ENCODE data around the gene THSD4.

Gene THSD4

GRCh38 chr15:71601038-71601834 is 486.0 kb downstream of the THSD4 start:
- DNase-seq = no peak

DNA sequence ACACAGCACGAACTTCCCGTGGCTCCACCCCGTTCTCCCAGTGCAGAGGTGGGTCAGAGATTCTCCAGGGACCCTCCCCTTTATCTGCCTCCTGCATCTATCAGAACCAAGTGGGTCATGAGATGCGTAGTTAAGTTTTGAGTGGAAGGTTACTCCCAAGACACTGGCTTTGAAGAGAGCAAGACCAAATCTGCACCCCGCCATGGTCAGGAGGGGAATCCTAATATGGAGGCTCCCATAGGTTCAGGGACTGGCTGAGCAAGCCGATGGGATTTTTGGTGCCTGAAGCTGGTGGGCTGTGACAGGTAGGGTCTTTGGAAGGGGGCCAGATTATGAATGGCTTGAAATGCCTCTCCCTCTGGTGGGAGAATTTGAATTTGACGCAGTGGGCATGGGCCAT is 488.1 kb downstream of the THSD4 start:
- DNase-seq = no peak

DNA sequence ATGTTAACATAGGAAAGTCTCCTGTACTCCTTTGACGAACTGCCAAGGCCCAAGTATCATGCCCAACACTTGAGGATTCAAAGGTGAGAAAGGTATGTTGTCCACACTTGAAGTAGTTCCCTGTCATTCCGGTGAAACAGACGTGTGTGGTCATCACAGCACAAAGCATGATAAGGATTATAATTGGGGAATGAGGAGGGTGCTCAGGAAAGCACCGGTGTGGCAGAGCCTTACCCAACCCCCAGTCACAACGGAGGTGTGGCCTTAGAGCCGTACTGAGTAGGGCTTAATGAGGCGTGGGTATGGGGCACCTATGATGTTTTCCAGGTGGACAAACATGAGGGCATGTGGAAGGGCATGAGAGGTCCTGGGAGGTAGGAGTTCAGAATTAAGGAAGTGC is 492.1 kb downstream of the THSD4 start:
- no peak for DNase-seq

- no peak for DNase-seq
Measured at GRCh38 chr15:71610728-71611552, 495.7 kb downstream of the THSD4 start.

DNA sequence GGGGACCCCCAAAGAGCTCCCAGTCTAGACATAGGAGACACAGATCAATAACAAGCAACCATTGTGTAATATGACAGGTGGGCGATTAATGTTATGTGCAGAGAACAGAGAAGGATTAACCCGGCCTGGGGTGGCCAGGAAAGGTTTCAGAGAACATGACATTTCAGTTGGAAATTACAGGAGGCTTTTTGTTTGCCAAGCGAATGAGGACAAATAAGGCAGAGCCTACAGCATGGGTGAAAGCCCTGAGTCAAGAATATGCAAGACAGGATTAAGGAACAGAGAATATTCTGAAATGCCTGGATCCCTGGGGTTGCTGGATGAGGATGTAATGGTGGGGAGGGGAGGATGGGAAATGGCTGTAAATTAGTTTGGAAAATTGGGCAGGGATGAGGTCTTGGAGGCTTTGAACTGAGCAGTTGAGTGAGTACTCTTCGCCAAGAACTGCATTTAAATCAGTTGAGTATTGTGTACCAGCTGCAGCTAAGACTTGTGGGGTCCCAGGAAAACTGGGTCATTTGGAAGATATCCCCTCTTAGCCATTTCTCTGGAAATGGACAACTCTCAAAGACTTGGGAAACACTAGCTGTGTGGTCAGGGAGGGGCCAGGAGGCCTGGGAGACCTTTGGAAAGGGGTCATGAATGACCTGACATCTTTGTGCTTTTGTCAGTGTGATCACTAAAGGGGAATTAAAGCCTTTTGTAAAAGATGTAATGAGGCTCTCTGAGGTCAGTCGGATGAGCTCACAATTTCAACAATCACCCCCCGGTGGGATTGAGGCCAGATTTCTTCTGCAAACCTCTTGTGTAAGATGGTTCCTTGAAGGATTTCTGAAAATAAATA is 496.5 kb downstream of the THSD4 start:
- no peak for DNase-seq

DNA sequence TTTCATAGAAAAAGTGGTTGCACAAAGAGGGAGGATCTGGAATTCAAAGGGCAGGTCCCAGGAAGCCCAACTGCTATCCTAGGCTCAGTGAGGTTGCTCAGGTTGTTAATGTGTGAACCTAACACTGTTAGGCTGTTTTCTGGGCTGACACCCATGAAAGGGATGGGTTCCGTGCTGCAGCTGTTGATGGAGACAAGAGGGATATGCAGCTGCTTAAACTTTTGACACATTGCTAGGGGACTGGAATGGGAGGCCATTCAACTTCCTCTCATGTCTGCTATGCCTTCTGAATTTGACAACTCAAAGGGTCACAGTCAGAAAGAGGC is 497.1 kb downstream of the THSD4 start:
- DNase-seq = no peak

GRCh38 chr15:71612869-71613268 is 497.6 kb downstream of the THSD4 start:
- DNase-seq = no peak

DNA sequence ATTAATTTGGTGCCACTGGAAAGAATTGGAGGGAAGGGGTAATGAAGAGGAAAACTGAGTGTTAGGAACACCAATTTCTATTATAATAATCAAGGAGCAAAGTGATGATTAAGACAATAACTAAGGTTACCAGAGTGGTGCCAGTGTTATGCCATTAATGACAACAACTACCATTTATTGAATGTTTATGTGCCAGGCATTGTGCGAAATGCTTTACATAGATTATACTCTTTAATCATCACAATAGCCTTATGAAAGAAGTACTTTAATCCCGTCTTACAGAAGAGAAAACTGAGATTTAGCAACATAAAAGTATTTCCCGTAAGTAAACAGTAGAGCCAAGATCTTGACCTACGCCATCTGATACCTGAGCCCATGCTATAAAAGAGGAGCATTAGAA is 507.8 kb downstream of the THSD4 start:
- no peak for DNase-seq

- no peak for DNase-seq
Measured at GRCh38 chr15:71626596-71627088, 511.4 kb downstream of the THSD4 start.

DNA sequence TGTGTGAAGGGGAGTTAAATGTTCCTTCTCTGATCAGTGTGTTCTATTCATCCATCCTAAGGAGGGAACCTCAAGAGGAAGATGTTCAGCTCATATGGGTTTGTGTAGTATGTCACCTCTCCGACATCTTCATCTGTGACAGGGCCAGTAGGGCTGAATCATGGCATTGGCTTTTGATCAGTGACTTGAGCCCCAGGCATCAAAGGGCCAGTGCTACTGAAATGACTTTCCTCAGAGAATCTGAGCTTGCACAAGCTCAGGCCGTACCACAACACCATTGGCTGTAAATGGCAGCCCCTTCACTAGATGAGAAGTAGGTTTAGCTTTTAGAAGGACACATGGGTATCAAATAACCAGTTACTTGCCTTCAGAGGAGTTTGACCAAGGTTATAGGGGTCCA is 511.9 kb downstream of the THSD4 start:
- no peak for DNase-seq

DNA sequence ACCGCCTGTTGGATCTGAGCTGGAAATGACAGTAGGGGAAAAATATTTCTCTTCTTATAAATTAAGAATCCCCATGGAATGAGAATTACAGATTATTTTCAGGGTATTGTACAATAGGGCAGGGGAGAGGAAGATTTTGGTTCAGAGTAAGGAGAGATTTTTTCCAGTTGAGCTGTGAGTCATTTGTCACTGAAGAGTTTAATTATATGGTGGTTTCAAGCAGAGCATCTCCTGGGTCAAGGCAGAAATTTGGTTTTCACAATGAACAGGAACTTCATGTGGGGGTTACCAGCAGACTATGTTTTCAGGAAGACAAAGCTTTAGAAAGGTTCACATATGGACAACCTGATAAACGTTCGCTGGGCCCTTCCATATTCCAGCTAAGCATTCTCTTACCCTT is 512.3 kb downstream of the THSD4 start:
- no peak for DNase-seq

DNA sequence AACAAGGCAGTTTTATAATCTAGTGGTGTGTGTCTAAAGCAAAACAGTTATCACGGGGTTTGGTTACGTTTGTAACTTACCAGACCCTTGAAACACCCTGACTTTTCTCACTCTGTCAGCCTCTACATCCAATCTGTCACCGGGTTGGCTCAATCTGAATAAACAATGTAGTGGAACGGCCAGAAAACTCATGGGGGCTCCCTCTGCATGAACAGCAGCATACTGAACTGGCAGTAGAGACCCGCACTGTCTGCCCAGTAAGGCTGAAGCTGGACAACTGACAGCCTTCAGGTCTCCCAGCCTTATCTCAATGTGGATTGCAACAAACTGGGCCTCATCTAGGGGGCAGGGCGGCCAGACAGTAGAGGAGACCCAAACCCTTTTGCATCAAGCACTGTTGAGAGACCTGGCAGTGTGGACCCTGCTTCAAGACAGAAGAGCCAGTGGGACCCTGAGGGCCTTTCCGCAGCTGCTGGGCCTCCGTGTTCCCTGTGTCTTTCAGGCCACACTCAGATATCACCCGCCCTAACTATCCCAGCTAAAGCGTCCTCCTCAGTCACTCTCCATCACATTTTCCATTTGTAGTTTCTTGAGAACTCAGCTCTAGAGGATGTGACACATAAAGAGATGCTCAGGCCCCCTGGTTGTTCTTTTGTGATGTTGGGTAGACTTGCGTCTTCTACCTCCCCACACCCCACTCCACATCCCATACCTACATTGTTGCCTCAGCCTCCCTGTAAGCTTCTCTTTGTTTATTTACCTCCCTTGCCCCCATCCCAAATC is 513.9 kb downstream of the THSD4 start:
- DNase-seq = no peak

- no peak for DNase-seq
Measured at GRCh38 chr15:71629781-71630474, 514.7 kb downstream of the THSD4 start.

DNA sequence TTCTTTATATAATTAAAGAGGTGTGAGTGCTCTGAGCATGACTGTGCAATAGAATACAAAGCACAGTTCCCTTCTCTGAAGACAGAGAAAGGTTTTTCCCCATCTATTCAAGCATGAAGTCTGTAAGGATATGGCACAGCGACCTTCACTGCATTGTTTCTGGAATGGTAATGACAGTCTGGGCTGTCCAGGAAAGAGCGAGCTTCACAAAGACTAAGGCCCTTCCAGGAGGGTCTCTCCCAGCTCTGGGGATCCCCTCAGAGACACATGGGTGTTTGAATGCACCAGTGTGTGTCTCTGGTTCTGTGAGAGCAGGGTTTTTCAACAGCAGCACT is 515.2 kb downstream of the THSD4 start:
- DNase-seq = no peak

DNA sequence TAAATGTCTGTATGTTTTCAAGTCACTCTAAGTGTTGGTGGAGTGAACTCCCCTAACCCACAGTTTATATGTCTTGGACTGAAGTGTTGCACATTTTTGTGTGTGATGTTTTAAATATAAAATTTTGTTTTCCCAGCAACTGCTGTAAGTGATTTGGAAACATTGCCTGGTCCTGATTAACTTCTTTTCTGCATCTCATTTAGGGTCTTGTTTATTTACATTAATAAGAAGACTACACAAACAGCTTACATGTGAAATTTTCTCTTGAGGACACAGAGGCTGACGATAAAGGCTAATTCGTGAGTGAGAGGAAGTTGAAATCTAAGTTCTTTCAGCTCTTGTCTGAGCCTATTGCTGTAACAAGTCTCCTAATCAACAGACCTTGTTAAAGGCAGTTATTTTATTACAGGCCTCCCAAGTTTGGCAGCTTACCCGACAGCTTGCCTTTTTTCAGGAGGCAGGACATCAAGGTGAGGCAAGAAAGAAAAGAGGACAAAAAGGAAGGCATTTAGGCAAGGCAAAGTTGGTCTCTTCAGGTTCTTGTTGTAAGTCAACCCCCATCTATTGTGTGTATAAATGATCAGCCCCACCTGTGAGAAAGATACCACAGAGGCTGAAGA is 517.4 kb downstream of the THSD4 start:
- no peak for DNase-seq

DNA sequence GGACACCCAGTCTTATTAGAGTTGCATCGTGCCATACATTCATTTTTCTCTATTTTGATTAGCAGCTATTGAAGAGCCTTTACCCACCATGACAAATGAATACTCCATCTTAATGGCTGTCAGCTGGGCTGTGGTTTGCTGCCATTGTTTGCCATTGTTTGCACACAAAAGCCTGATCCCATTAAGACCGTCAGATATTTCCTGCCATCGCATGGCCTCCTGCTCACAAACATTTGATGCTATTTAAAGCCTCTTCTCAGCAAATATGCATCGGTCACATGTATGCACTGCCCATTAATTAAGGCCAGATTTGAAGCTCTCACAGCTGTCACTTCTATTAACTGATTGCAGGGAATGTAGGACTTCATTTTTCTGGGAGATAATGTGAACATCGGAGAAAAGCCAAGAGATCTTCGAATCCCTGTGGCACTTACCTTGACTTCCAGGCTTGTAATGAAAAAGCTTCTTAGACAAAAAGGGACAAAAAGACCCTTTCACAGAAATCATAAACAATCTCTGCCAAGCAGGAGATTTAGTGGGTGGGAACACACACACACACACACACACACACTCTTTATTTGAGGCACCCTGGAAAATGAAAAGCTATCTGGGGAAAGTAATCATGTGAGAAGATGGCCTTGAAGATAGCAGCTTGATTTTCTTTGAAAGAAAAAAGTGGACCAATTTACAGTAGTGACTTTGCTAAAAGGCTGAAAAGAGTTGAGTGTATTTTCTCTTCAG is 519.7 kb downstream of the THSD4 start:
- DNase-seq = no peak

GRCh38 chr15:71635735-71636134 is 520.5 kb downstream of the THSD4 start:
- no peak for DNase-seq

DNA sequence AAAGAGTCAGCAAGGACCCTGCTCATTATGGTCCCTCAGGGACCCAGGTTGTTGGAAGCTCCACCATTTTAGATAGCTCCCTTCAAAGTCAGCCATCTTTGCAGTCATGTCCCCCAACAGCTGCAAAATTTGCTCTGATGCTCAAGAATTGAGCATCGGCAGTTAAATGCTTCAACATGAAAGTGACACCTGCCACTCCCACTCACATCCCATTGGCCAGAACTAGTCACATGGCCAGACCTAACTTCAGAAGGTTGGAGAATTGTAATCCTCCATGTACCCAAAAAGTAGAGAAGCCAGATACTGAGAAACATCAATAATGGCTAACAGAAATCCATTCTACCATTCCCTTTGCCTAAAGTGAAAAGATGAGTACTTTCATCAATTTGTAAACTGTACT is 523.6 kb downstream of the THSD4 start:
- DNase-seq = no peak

DNA sequence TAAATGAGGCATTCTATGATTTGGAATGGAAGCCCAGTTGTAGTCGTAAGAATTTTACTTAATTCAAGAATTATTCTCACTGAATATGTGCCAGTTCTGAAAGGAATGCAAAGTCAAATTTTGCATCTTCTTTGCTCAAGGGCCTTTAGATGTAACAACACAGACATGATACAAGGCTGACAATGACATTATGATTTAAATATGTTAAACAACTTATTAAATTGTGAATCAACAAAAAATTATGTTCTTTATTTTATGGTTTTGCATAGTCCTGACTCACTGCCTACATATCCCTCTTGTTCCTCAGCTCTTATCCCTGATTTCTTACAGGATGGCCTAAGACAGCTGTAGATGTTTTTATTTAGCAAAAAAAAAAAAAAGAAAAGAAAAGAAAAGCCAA is 524.2 kb downstream of the THSD4 start:
- no peak for DNase-seq

- DNase-seq = no peak
Measured at GRCh38 chr15:71643918-71644317, 528.6 kb downstream of the THSD4 start.
